Breast epithelium (tissue), 4 donors: ENCODE results near the gene SHROOM1. TPM values are rescaled to one million over a fixed set of nuclear protein-coding genes. Genes with fewer than 3 reads are reported as not detected.

Experiments
- DNase-seq, 2 donors: peaks; one replicate each; pipeline ENCODE4 v3.0.0-alpha.2; 2019; ENCODE audit warnings: low spot score in 2 of 2
- H3K27ac ChIP-seq, 2 donors: fragments of 200-600 bp; sonication (generic) in 1 of 2; one replicate each; pipeline ENCODE4 v1.5.1; 2016 to 2019; ENCODE audit warnings: mild to moderate bottlenecking in 1 of 2
- H3K27me3 ChIP-seq, 2 donors: fragments of 200-600 bp; sonication (generic) in 1 of 2; one replicate each; pipeline versions ENCODE4 v1.5.1 to v1.6.0; 2017 to 2019; ENCODE audit warnings: control low read depth in 1 of 2, mild to moderate bottlenecking in 1 of 2
- H3K36me3 ChIP-seq: fragments of 200-600 bp; one replicate; pipeline ENCODE4 v1.5.1; 2019
- H3K4me1 ChIP-seq, 2 donors: fragments of 200-600 bp; sonication (generic); one replicate each; pipeline ENCODE4 v1.5.1; 2016 to 2019; ENCODE audit warnings: control low read depth in 1 of 2
- H3K4me3 ChIP-seq, 3 donors: fragments of 200-600 bp; sonication (generic); 1 replicate in 2 of 3; 2 replicates in 1 of 3; pipeline ENCODE4 v1.5.1; 2016 to 2019; ENCODE audit warnings: mild to moderate bottlenecking in 3 of 3, moderate library complexity in 2 of 3
- H3K9me3 ChIP-seq, 2 donors: fragments of 200-600 bp; sonication (generic) in 1 of 2; one replicate each; pipeline ENCODE4 v1.5.1; 2016 to 2019; ENCODE audit warnings: control low read depth in 1 of 2
- CTCF ChIP-seq, 3 donors: fragments of 450-650 bp; IDR thresholded peaks; one replicate each; pipeline ENCODE4 v1.5.1; 2016 to 2017; ENCODE audit warnings: antibody characterized with exemption in 3 of 3, mild to moderate bottlenecking in 3 of 3, moderate library complexity in 3 of 3
- POLR2A ChIP-seq: fragments of 450-650 bp; IDR thresholded peaks from one replicate; pipeline ENCODE4 v1.6.1; 2016; ENCODE audit warnings: antibody characterized with exemption, mild to moderate bottlenecking, moderate library complexity
- POLR2AphosphoS5 ChIP-seq, 3 donors: sonication (generic); formaldehyde crosslinking; IDR thresholded peaks; one replicate each; pipeline ENCODE4 v1.6.1; 2017; ENCODE audit warnings: antibody characterized with exemption in 3 of 3
- intact Hi-C: fragments of 100-400 bp; cut with DNase I; formaldehyde crosslinking; loops from one replicate; pipeline ENCODE4 v1.15.1; 2023; ENCODE audit warnings: low total_unique reads
- total RNA-seq, 3 donors: library from RNA; depleted of rRNA; stranded (reverse); fragments of >200 nt; gene quantifications; one replicate each; pipeline ENCODE4 v1.1.0, GENCODE V29; 2016

The SHROOM1 gene
- total RNA-seq, 3 donors from 2014 or later, result 2.4 to 12.6 (median 9.5) TPM

- no peak for DNase-seq
- TF ChIP-seq CTCF (IDR thresholded peaks at IDR 0.05) (no peak), POLR2A (no peak), POLR2AphosphoS5 (IDR thresholded peaks at IDR 0.05) (no peak)
- H3K4me1 ChIP-seq, result no peaks in the 10 kb centered on the region
- peak overlapping the region; percentile 78 to 88 for H3K27ac ChIP-seq
- no peak overlapping the region for H3K4me3 ChIP-seq
- H3K36me3 ChIP-seq, result no peaks in the 10 kb centered on the region
- H3K27me3 ChIP-seq, result no peaks in the 10 kb centered on the region
- intact Hi-C loops, result no loop called here
- no peaks in the 10 kb centered on the region for H3K9me3 ChIP-seq
Observed at GRCh38 chr5:132840313-132840712, 9.9 kb upstream of the SHROOM1 start.

- H3K4me3 ChIP-seq, result no peak overlapping the region
- no peaks in the 10 kb centered on the region for H3K27me3 ChIP-seq
- peak overlapping the region; percentile 78 to 88 for H3K27ac ChIP-seq
- no peak for DNase-seq
- H3K9me3 ChIP-seq, result no peaks in the 10 kb centered on the region
- no peaks in the 10 kb centered on the region for H3K36me3 ChIP-seq
- intact Hi-C loops, result no loop called here
- no peak for TF ChIP-seq POLR2AphosphoS5 (IDR thresholded peaks at IDR 0.05)
- TF ChIP-seq CTCF (IDR thresholded peaks at IDR 0.05), result no peak
- no peaks in the 10 kb centered on the region for H3K4me1 ChIP-seq
Observed at GRCh38 chr5:132839426-132840301, 9.2 kb upstream of the SHROOM1 start.

GRCh38 chr5:132838516-132839282 lies 8.3 kb upstream of the SHROOM1 start:
- H3K4me1 ChIP-seq, result no peaks in the 10 kb centered on the region
- no peak for TF ChIP-seq POLR2A
- TF ChIP-seq CTCF (IDR thresholded peaks at IDR 0.05), result no peak
- no peak for TF ChIP-seq POLR2AphosphoS5 (IDR thresholded peaks at IDR 0.05)
- peak overlapping the region; percentile 78 to 88 for H3K27ac ChIP-seq
- intact Hi-C loops, result no loop called here
- no peak overlapping the region for H3K4me3 ChIP-seq
- no peak for DNase-seq
- H3K36me3 ChIP-seq, result no peaks in the 10 kb centered on the region
- no peaks in the 10 kb centered on the region for H3K9me3 ChIP-seq
- no peaks in the 10 kb centered on the region for H3K27me3 ChIP-seq

- H3K27ac ChIP-seq, result peak overlapping the region; percentile 34 to 88
- no peak overlapping the region for H3K4me3 ChIP-seq
- no peaks in the 10 kb centered on the region for H3K9me3 ChIP-seq
- intact Hi-C loops, result no loop called here
- TF ChIP-seq POLR2AphosphoS5 (IDR thresholded peaks at IDR 0.05), result no peak
- no peak for TF ChIP-seq CTCF (IDR thresholded peaks at IDR 0.05)
- no peak for TF ChIP-seq POLR2A
- DNase-seq, result no peak
- no peaks in the 10 kb centered on the region for H3K36me3 ChIP-seq
- H3K4me1 ChIP-seq, result no peaks in the 10 kb centered on the region
- no peaks in the 10 kb centered on the region for H3K27me3 ChIP-seq
Observed at GRCh38 chr5:132837868-132838267, 7.4 kb upstream of the SHROOM1 start.

GRCh38 chr5:132836852-132837251 lies 6.4 kb upstream of the SHROOM1 start:
- intact Hi-C loops, result no loop called here
- no peak for TF ChIP-seq POLR2AphosphoS5 (IDR thresholded peaks at IDR 0.05)
- TF ChIP-seq CTCF (IDR thresholded peaks at IDR 0.05), result no peak
- TF ChIP-seq POLR2A, result no peak
- no peak for DNase-seq
- Histone ChIP-seq H3K4me1 (no peaks in the 10 kb centered on the region), H3K9me3 (no peaks in the 10 kb centered on the region), H3K4me3 (no peak overlapping the region), H3K27ac (no peak overlapping the region), H3K36me3 (no peaks in the 10 kb centered on the region), H3K27me3 (no peaks in the 10 kb centered on the region)
